GM18873 (cell line): Measurements from ENCODE around the gene INSC.

Experiments
- ATAC-seq: cut with Tn5 transposase; IDR thresholded peaks from one replicate; pipeline ENCODE4 v1.9.1; 2021; ENCODE audit warnings: mild to moderate bottlenecking, moderate library complexity, moderate number of reproducible peaks; ENCODE audit not compliant: unreplicated experiment, low FRiP score

INSC gene

GRCh38 chr11:15108592-15109130 is 6.1 kb upstream of the INSC start:
- no peak for ATAC-seq

- ATAC-seq, result no peak
Observed at GRCh38 chr11:15109602-15110001, 5.1 kb upstream of the INSC start.

GRCh38 chr11:15111215-15111614 is 3.5 kb upstream of the INSC start:
- ATAC-seq, result no peak

- no peak for ATAC-seq
Observed at GRCh38 chr11:15112131-15112541, 2.6 kb upstream of the INSC start.

- ATAC-seq, result peak; percentile 97
Observed at GRCh38 chr11:15113381-15113780, 1.3 kb upstream of the INSC start.

GRCh38 chr11:15115686-15116085 is 963 bp downstream of the INSC start:
- no peak for ATAC-seq

- ATAC-seq, result no peak
Observed at GRCh38 chr11:15117751-15118150, 3.0 kb downstream of the INSC start.

GRCh38 chr11:15118431-15118830 is 3.7 kb downstream of the INSC start:
- ATAC-seq, result no peak

- no peak for ATAC-seq
Observed at GRCh38 chr11:15119352-15119751, 4.6 kb downstream of the INSC start.

GRCh38 chr11:15119826-15120225 is 5.1 kb downstream of the INSC start:
- no peak for ATAC-seq

GRCh38 chr11:15123849-15124248 is 9.1 kb downstream of the INSC start:
- ATAC-seq, result no peak

- no peak for ATAC-seq
Observed at GRCh38 chr11:15124528-15124927, 9.8 kb downstream of the INSC start.

- no peak for ATAC-seq
Observed at GRCh38 chr11:15127341-15127740, 12.6 kb downstream of the INSC start.

GRCh38 chr11:15128621-15129020 is 13.9 kb downstream of the INSC start:
- ATAC-seq, result no peak

- no peak for ATAC-seq
Observed at GRCh38 chr11:15136166-15136565, 21.4 kb downstream of the INSC start.

GRCh38 chr11:15139096-15139770 is 24.5 kb downstream of the INSC start:
- ATAC-seq, result no peak

GRCh38 chr11:15139958-15140659 is 25.4 kb downstream of the INSC start:
- ATAC-seq, result no peak

- no peak for ATAC-seq
Observed at GRCh38 chr11:15141381-15141780, 26.7 kb downstream of the INSC start.

GRCh38 chr11:15142838-15143237 is 28.1 kb downstream of the INSC start:
- ATAC-seq, result no peak

GRCh38 chr11:15143855-15144254 is 29.1 kb downstream of the INSC start:
- ATAC-seq, result no peak

- ATAC-seq, result no peak
Observed at GRCh38 chr11:15144347-15144746, 29.6 kb downstream of the INSC start.

GRCh38 chr11:15145151-15145550 is 30.4 kb downstream of the INSC start:
- ATAC-seq, result no peak
